Measurements from ENCODE around the gene MLLT10. TPM values are rescaled to one million over a fixed set of nuclear protein-coding genes. Genes with fewer than 3 reads are reported as not detected.

Gene MLLT10
- total RNA-seq, 1 experiment from 2014 or later: 72.3 TPM

DNA sequence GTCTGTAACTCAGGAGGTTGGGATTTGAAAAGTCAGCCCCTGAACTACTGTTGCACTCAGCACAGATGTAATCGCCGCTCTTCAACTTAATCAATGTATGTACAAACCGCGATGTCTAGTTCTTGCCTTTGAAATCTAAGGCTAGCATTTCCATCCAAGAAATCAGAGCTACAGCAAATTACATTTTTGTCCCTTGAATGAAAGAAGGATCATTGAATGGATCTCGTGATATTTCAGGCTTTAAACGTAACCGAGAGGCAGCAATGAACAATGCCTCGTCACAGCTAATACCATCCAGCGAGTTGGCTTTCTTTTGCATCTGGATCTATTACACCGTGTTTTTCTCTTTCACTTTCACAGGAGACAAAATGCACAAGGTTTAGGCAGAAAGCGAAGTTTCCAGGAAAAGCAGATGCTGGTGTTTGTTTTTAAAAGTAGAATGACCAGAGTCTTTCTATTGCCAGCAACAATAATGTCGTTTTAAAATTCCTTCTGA, 14.0 kb upstream of the MLLT10 start:
- Histone ChIP-seq H2BK15ac (ENCODE audit: low read depth, low read length) (no peak overlapping the region), H2BK120ac (ENCODE audit: low read depth, low read length, poor library complexity, severe bottlenecking) (no peak overlapping the region), H3K9me3 (ENCODE audit: control insufficient read depth, low read depth, low read length) (no peaks in the 10 kb centered on the region), H3K18ac (ENCODE audit: insufficient read length, low read depth, low read length) (no peak overlapping the region), H3K79me1 (ENCODE audit: insufficient read depth, low read depth, low read length, poor library complexity, severe bottlenecking) (no peaks in the 10 kb centered on the region), H4K8ac (replicated peaks; ENCODE audit: insufficient read length, low read depth, low read length) (no peak overlapping the region), H3K4me2 (ENCODE audit: insufficient read depth, insufficient read length, low read length) (peak overlapping the region; percentile 89), H4K5ac (ENCODE audit: insufficient read length, low read depth, low read length) (no peak overlapping the region), H3K9ac (ENCODE audit: extremely low read depth, insufficient read length, low read length) (peak overlapping the region; percentile 53), H3K23ac (ENCODE audit: insufficient read length, low read depth, low read length) (no peak overlapping the region), H4K91ac (ENCODE audit: insufficient read length, low read depth, low read length) (no peak overlapping the region), H3K4ac (ENCODE audit: low read depth, low read length) (no peak overlapping the region), H3K79me2 (ENCODE audit: insufficient read depth, low read length) (no peaks in the 10 kb centered on the region), H2BK20ac (ENCODE audit: low read depth, low read length, poor library complexity, severe bottlenecking) (no peak overlapping the region), H3K23me2 (ENCODE audit: insufficient read length, low read depth, low read length, poor library complexity, severe bottlenecking) (peaks cover 55% of the 10 kb centered on the region), H3K14ac (ENCODE audit: insufficient read depth, low read length) (no peak overlapping the region), H4K20me1 (ENCODE audit: control insufficient read depth, insufficient read depth, insufficient read length) (no peaks in the 10 kb centered on the region), H2BK12ac (ENCODE audit: insufficient read length, low read depth, low read length) (no peak overlapping the region), H3T11ph (ENCODE audit: low read length) (no peak overlapping the region), H2AFZ (ENCODE audit: low read length) (no peak overlapping the region), H2AK5ac (ENCODE audit: insufficient read length, low read length) (no peak overlapping the region), H3K4me1 (ENCODE audit: insufficient read depth, low read length) (peaks cover 9% of the 10 kb centered on the region; the same call in 1 of the 2 replicates), H3K56ac (ENCODE audit: insufficient read length, low read depth, low read length) (no peak overlapping the region), H3K27ac (ENCODE audit: insufficient read length, low read depth, low read length) (no peak overlapping the region), H2BK5ac (ENCODE audit: insufficient read length, low read length) (no peak overlapping the region), H3K27me3 (ENCODE audit: insufficient read depth, low read length) (peaks cover 17% of the 10 kb centered on the region; the same call in 1 of the 2 replicates)
- Mint-ChIP-seq H3K36me3 (ENCODE audit: insufficient read depth in 1 of 3, low read depth in 3 of 3) (no peaks in the 10 kb centered on the region; a peak in 1 of 7 replicates), H3K27ac (peak overlapping the region in 2 of 3 experiments; percentile 21 to 45; a peak in 2 of 7 replicates), H3K4me1 (peaks cover 75 to 77% of the 10 kb centered on the region in 2 experiments), H3K9me3 (no peaks in the 10 kb centered on the region; a peak in 2 of 5 replicates), H3K27me3 (ENCODE audit: low read depth) (peaks cover 38% of the 10 kb centered on the region), H3K4me3 (peak overlapping the region; percentile 85 to 87)
- DNase-seq: no peak
- TF ChIP-seq, protein P1, sequence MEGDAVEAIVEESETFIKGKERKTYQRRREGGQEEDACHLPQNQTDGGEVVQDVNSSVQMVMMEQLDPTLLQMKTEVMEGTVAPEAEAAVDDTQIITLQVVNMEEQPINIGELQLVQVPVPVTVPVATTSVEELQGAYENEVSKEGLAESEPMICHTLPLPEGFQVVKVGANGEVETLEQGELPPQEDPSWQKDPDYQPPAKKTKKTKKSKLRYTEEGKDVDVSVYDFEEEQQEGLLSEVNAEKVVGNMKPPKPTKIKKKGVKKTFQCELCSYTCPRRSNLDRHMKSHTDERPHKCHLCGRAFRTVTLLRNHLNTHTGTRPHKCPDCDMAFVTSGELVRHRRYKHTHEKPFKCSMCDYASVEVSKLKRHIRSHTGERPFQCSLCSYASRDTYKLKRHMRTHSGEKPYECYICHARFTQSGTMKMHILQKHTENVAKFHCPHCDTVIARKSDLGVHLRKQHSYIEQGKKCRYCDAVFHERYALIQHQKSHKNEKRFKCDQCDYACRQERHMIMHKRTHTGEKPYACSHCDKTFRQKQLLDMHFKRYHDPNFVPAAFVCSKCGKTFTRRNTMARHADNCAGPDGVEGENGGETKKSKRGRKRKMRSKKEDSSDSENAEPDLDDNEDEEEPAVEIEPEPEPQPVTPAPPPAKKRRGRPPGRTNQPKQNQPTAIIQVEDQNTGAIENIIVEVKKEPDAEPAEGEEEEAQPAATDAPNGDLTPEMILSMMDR (conservative IDR thresholded peaks at IDR 0.05): no peak
- no CpG with 5 or more reads among the region's 12 CpGs for whole genome bisulfite sequencing (ENCODE audit: extremely low coverage, insufficient read length, low lambda C conversion rate)
